Suppressor macrophage (primary cell): ENCODE measurements around the gene CTNNA2.
"Not testable (repeated sequence)": the region's sequence is repeated elsewhere in the genome, so short reads cannot be mapped to it uniquely, and the experiment has no call there.

ENCODE experiments used
- DNase-seq, 4 experiments: peaks; one replicate each; pipeline ENCODE4 v3.0.0-alpha.2; 2020 to 2022

CTNNA2 gene

GRCh38 chr2:80040226-80040625 is 527.4 kb downstream of the CTNNA2 start:
- no peak for DNase-seq

- DNase-seq: no peak
These were observed 529.8 kb downstream of the CTNNA2 start for GRCh38 chr2:80042635-80043034.

GRCh38 chr2:80048296-80048695 is 535.4 kb downstream of the CTNNA2 start:
- DNase-seq: no peak

- DNase-seq: no peak
These were observed 537.4 kb downstream of the CTNNA2 start for GRCh38 chr2:80050246-80050645.

GRCh38 chr2:80053522-80054345 is 540.9 kb downstream of the CTNNA2 start:
- DNase-seq: no peak

- no peak for DNase-seq
These were observed 541.5 kb downstream of the CTNNA2 start for GRCh38 chr2:80054346-80054675.

GRCh38 chr2:80057956-80058355 is 545.1 kb downstream of the CTNNA2 start:
- DNase-seq: no peak

GRCh38 chr2:80058562-80058961 is 545.7 kb downstream of the CTNNA2 start:
- DNase-seq: no peak

GRCh38 chr2:80059447-80059846 is 546.6 kb downstream of the CTNNA2 start:
- DNase-seq: no peak

- DNase-seq: no peak
These were observed 549.0 kb downstream of the CTNNA2 start for GRCh38 chr2:80061881-80062280.

- no peak for DNase-seq
These were observed 549.4 kb downstream of the CTNNA2 start for GRCh38 chr2:80062298-80062697.

- DNase-seq: no peak
These were observed 555.3 kb downstream of the CTNNA2 start for GRCh38 chr2:80068038-80068731.

- no peak for DNase-seq
These were observed 557.7 kb downstream of the CTNNA2 start for GRCh38 chr2:80070587-80070986.

GRCh38 chr2:80071941-80072340 is 559.1 kb downstream of the CTNNA2 start:
- DNase-seq: no peak

- peak; percentile 22 to 56 (median 48) for DNase-seq
These were observed 560.3 kb downstream of the CTNNA2 start for GRCh38 chr2:80073134-80073561.

GRCh38 chr2:80074321-80075070 is 561.6 kb downstream of the CTNNA2 start:
- no peak for DNase-seq

GRCh38 chr2:80075719-80076118 is 562.9 kb downstream of the CTNNA2 start:
- no peak for DNase-seq

GRCh38 chr2:80078290-80079036 is 565.6 kb downstream of the CTNNA2 start:
- no peak for DNase-seq

GRCh38 chr2:80080957-80081356 is 568.1 kb downstream of the CTNNA2 start:
- DNase-seq: no peak

- no peak for DNase-seq
These were observed 574.0 kb downstream of the CTNNA2 start for GRCh38 chr2:80086831-80087230.

GRCh38 chr2:80091237-80091636 is 578.4 kb downstream of the CTNNA2 start:
- DNase-seq: no peak

- DNase-seq: no peak
These were observed 579.6 kb downstream of the CTNNA2 start for GRCh38 chr2:80092474-80092873.

GRCh38 chr2:80098503-80098902 is 585.7 kb downstream of the CTNNA2 start:
- DNase-seq: not testable (repeated sequence)
